HepG2 (cell line): Measurements from ENCODE around the gene MIS18A. TPM values are rescaled to one million over a fixed set of nuclear protein-coding genes. Genes with fewer than 3 reads are reported as not detected.

Experiments used
- ATAC-seq: fragments of 200-7000 bp; cut with Tn5 transposase; 3 replicates; pipeline ENCODE4 v1.9.1; 2020; ENCODE audit warnings: mild to moderate bottlenecking, moderate library complexity
- BruUV-seq: library from RNA; stranded (reverse); fragments of 400-500 nt; replicated peaks from 2 replicates; lab custom pipeline; 2021; lab: Mats Ljungman, UMichigan
- CTCF ChIA-PET: fragments of 300-600 bp; formaldehyde crosslinking; extraction: SDS; loops from one replicate; lab custom pipeline; 2021; ENCODE audit warnings: low total read pairs, inconsistent platforms, low intra/inter-chr PET ratio; lab: Yijun Ruan, JAX
- POLR2A ChIA-PET: fragments of 350-600 bp; sonication (Branson Sonifier 250); formaldehyde crosslinking; loops from one replicate; lab custom pipeline; 2020; ENCODE audit warnings: antibody characterized with exemption, inconsistent platforms; lab: Yijun Ruan, JAX
- DNase-seq: peaks from one replicate; pipeline ENCODE4 v3.0.0-alpha.2; 2015; ENCODE audit warnings: low spot score
- FAIRE-seq: peaks from 3 replicates; lab custom pipeline; 2011; peaks lifted over from hg19 to GRCh38; lab: Jason Lieb, UNC
- H2AFZ ChIP-seq: one replicate; pipeline ENCODE4 v1.6.1; 2011; ENCODE audit warnings: low read length, inconsistent platforms
- H3K27ac ChIP-seq: fragments of 300-600 bp; 3 replicates; pipeline ENCODE4 v1.8.0; 2011; ENCODE audit warnings: mixed run types, mild to moderate bottlenecking, mixed read lengths, low read length, inconsistent platforms; ENCODE audit not compliant: insufficient read depth; ENCODE audit errors: extremely low read length
- H3K27me3 ChIP-seq, 2 experiments: fragments of 200-600 bp in 1 of 2; 2 replicates in 1 of 2; 3 replicates in 1 of 2; pipeline versions ENCODE4 v1.6.0 to v1.8.0; 2011; ENCODE audit warnings: low read length in 2 of 2, mild to moderate bottlenecking in 2 of 2, moderate library complexity in 2 of 2, inconsistent platforms in 1 of 2; ENCODE audit not compliant: insufficient read depth in 2 of 2, control insufficient read depth in 1 of 2
- H3K36me3 ChIP-seq, 2 experiments: fragments of 200-600 bp in 1 of 2; replicated peaks in 1 of 2; 2 replicates in 1 of 2; 3 replicates in 1 of 2; pipeline versions ENCODE4 v1.5.1 to v1.8.0; 2011; ENCODE audit warnings: low read length in 2 of 2, inconsistent platforms in 1 of 2; ENCODE audit not compliant: insufficient read depth in 2 of 2, control insufficient read depth in 1 of 2
- H3K4me1 ChIP-seq: 2 replicates; pipeline ENCODE4 v1.5.1; 2012; ENCODE audit warnings: low read length, inconsistent platforms; ENCODE audit not compliant: insufficient read depth
- H3K4me2 ChIP-seq: 2 replicates; pipeline ENCODE4 v1.6.0; 2011; ENCODE audit warnings: low read depth, low read length, inconsistent platforms
- H3K4me3 ChIP-seq, 3 experiments: fragments of 200-600 bp in 1 of 3; sonication (generic), shearing (Covaris generic) in 1 of 3; replicated peaks in 1 of 3; 2 replicates each; pipeline ENCODE4 v1.5.1; 2011 to 2016; ENCODE audit warnings: low read length in 3 of 3, inconsistent platforms in 2 of 3, low read depth in 2 of 3, mild to moderate bottlenecking in 2 of 3, control low read depth in 1 of 3, mixed read lengths in 1 of 3; ENCODE audit not compliant: insufficient read depth in 1 of 3
- H3K79me2 ChIP-seq: one replicate; pipeline ENCODE4 v1.6.1; 2011; ENCODE audit warnings: low read length, inconsistent platforms; ENCODE audit not compliant: insufficient read depth
- H3K9ac ChIP-seq: 2 replicates; pipeline ENCODE4 v1.6.0; 2011; ENCODE audit warnings: mild to moderate bottlenecking, low read depth, low read length, inconsistent platforms; ENCODE audit not compliant: insufficient read depth
- H3K9me3 ChIP-seq: 2 replicates; pipeline ENCODE4 v1.5.1; 2012; ENCODE audit warnings: mild to moderate bottlenecking, low read length
- H4K20me1 ChIP-seq: 2 replicates; pipeline ENCODE4 v1.6.0; 2011; ENCODE audit warnings: inconsistent platforms, mild to moderate bottlenecking, low read length, moderate library complexity; ENCODE audit not compliant: insufficient read depth
- CENPT ChIP-seq: sonication (generic); formaldehyde crosslinking; IDR thresholded peaks from 2 replicates; pipeline ENCODE4 v1.8.0; 2022; ENCODE audit warnings: low read depth, mild to moderate bottlenecking, moderate library complexity, missing genetic modification reagents
- HDAC1 ChIP-seq: sonication (generic); formaldehyde crosslinking; IDR thresholded peaks from 2 replicates; pipeline ENCODE4 v1.5.1; 2020; ENCODE audit warnings: mild to moderate bottlenecking, missing genetic modification reagents
- HNF4A ChIP-seq: sonication (generic); formaldehyde crosslinking; IDR thresholded peaks from 2 replicates; pipeline ENCODE4 v1.4.0; 2020; ENCODE audit warnings: missing genetic modification reagents
- KDM1A ChIP-seq: IDR thresholded peaks from 2 replicates; pipeline ENCODE4 v1.6.1; 2016; ENCODE audit warnings: missing compliant biosample characterization
- MTA1 ChIP-seq: sonication (generic); formaldehyde crosslinking; IDR thresholded peaks from 2 replicates; pipeline ENCODE4 v1.4.0; 2020; ENCODE audit warnings: missing genetic modification reagents, mild to moderate bottlenecking, borderline replicate concordance
- NONO ChIP-seq, 2 experiments: fragments of 450-650 bp in 1 of 2; sonication (generic) in 1 of 2; formaldehyde crosslinking in 1 of 2; IDR thresholded peaks in 1 of 2; conservative IDR thresholded peaks in 1 of 2; 2 replicates each; pipeline versions ENCODE4 v1.6.1 to v1.8.0; 2017 to 2022; ENCODE audit warnings: mild to moderate bottlenecking in 1 of 2, missing genetic modification reagents in 1 of 2, moderate library complexity in 1 of 2
- NR0B2 ChIP-seq: sonication (generic); formaldehyde crosslinking; IDR thresholded peaks from 2 replicates; pipeline ENCODE4 v1.4.0; 2020; ENCODE audit warnings: mild to moderate bottlenecking, missing genetic modification reagents
- RFX3 ChIP-seq: IDR thresholded peaks from 2 replicates; pipeline ENCODE4 v1.6.1; 2016; ENCODE audit warnings: missing biosample characterization, missing genetic modification reagents
- SMAD3 ChIP-seq: sonication (generic); formaldehyde crosslinking; IDR thresholded peaks from 2 replicates; pipeline ENCODE4 v1.4.0; 2020; ENCODE audit warnings: missing genetic modification reagents
- TAF1 ChIP-seq: sonication (generic); formaldehyde crosslinking; IDR thresholded peaks from 2 replicates; pipeline ENCODE4 v1.4.0; 2020; ENCODE audit warnings: missing genetic modification reagents
- WIZ ChIP-seq: sonication (generic); formaldehyde crosslinking; IDR thresholded peaks from 2 replicates; pipeline ENCODE4 v1.5.1; 2020; ENCODE audit warnings: mild to moderate bottlenecking, missing genetic modification reagents
- ZHX1 ChIP-seq: sonication (generic); formaldehyde crosslinking; IDR thresholded peaks from 2 replicates; pipeline ENCODE4 v1.8.1; 2022; ENCODE audit warnings: low read depth, mild to moderate bottlenecking, missing genetic modification reagents
- ZNF75D ChIP-seq: sonication (generic); formaldehyde crosslinking; IDR thresholded peaks from 2 replicates; pipeline ENCODE4 v1.8.1; 2023; ENCODE audit warnings: missing genetic modification reagents, mild to moderate bottlenecking, borderline replicate concordance
- ZSCAN29 ChIP-seq: sonication (generic); formaldehyde crosslinking; conservative IDR thresholded peaks from 2 replicates; pipeline ENCODE4 v1.4.0; 2020; ENCODE audit warnings: mild to moderate bottlenecking, missing genetic modification reagents
- WGBS: methylation state at CpG from one replicate; pipeline ENCODE4 v1.1.6; 2017; ENCODE audit warnings: low lambda C conversion rate; 5-methylcytosine and 5-hydroxymethylcytosine counted together
- in situ Hi-C: cut with HindIII; loops from 2 replicates; pipeline ENCODE4 v1.10.0; 2017; ENCODE audit warnings: low pct_unique_long_range_greater_than_20kb; ENCODE audit not compliant: extremely low pct_ligation_motif_present
- intact Hi-C: fragments of 100-400 bp; cut with micrococcal nuclease; formaldehyde crosslinking; loops from one replicate; pipeline ENCODE4 v1.10.0; 2022; ENCODE audit not compliant: unreplicated experiment
- polyA plus RNA-seq, 8 experiments: library from polyadenylated mRNA; depleted of rRNA in 3 of 8; stranded (reverse) in 7 of 8; unstranded in 1 of 8; fragments of >200 nt; fragmentation: Illumina TruSeq in 4 of 8; extraction: Trizol in 4 of 8; gene quantifications; 2 replicates each; pipeline versions ENCODE4 v1.2.1 to v1.2.3, GENCODE V29; 2011 to 2016; ENCODE audit warnings: low read depth in 4 of 8, missing spikeins in 1 of 8, mixed read lengths in 1 of 8; ENCODE audit not compliant: insufficient read depth in 1 of 8
- total RNA-seq, 5 experiments: library from RNA; depleted of rRNA; stranded (reverse); fragments of >200 nt; fragmentation: Illumina TruSeq; extraction: Trizol; gene quantifications; 2 replicates each; pipeline ENCODE4 v1.2.3, GENCODE V29; 2016; ENCODE audit warnings: low read depth in 1 of 5

Gene MIS18A
- total and polyA plus RNA-seq, 2 of the 13 experiments (the other 11 are each of a cell fraction or from before 2014, with no cell fraction given) = 11.2 to 41.4 TPM

GRCh38 chr21:32281531-32281930 is 2.7 kb upstream of the MIS18A start:
- H3K4me3 ChIP-seq = no peak overlapping the region
- POLR2A ChIA-PET = no interaction called here
- in situ Hi-C loops = no loop called here

More at GRCh38 chr21:32281531-32281930, 2.7 kb upstream of the MIS18A start:
- Histone ChIP-seq H3K4me2 (no peak overlapping the region), H3K27me3 (no peaks in the 10 kb centered on the region), H3K9me3 (no peaks in the 10 kb centered on the region), H3K9ac (no peak overlapping the region), H3K27ac (no peak overlapping the region), H3K79me2 (peaks cover 21% of the 10 kb centered on the region), H3K36me3 (no peaks in the 10 kb centered on the region), H3K4me1 (peaks cover 25% of the 10 kb centered on the region), H2AFZ (no peak overlapping the region), H4K20me1 (no peaks in the 10 kb centered on the region)
- TF ChIP-seq HNF4A (CRISPR knock-in tag) (no peak), NR0B2 (CRISPR knock-in tag) (no peak), ZSCAN29 (CRISPR knock-in tag) (no peak), ZNF75D (CRISPR knock-in tag) (no peak), KDM1A (CRISPR knock-in tag) (no peak), RFX3 (CRISPR knock-in tag) (no peak), SMAD3 (CRISPR knock-in tag) (no peak), NONO (IDR thresholded peaks at IDR 0.05) (no peak), NONO (CRISPR knock-in tag; conservative IDR thresholded peaks at IDR 0.05) (no peak), WIZ (no peak), CENPT (CRISPR knock-in tag) (no peak), HDAC1 (CRISPR knock-in tag) (no peak), ZHX1 (CRISPR knock-in tag) (no peak), MTA1 (CRISPR knock-in tag) (no peak), TAF1 (no peak)
- intact Hi-C loops = no loop called here
- WGBS = 92% methylated on average over 7 of the region's 7 CpGs
- CTCF ChIA-PET = no interaction called here
- DNase-seq (no peak), FAIRE-seq (no peak), ATAC-seq (no peak)
- BruUV-seq = no TSS peak
